Gastrocnemius medialis (tissue), 4 donors: ENCODE results near the gene PFKFB4.

ENCODE experiments used
- CTCF ChIP-seq, 5 experiments: fragments of 450-650 bp in 3 of 5; fragments of 200-600 bp in 2 of 5; sonication (generic) in 2 of 5; IDR thresholded peaks in 4 of 5; conservative IDR thresholded peaks in 1 of 5; 1 replicate in 4 of 5; 2 replicates in 1 of 5; pipeline ENCODE4 v1.5.1; 2016 to 2019; ENCODE audit warnings: antibody characterized with exemption in 5 of 5, mild to moderate bottlenecking in 3 of 5, moderate library complexity in 3 of 5
- POLR2A ChIP-seq, 2 donors: fragments of 450-650 bp; IDR thresholded peaks; one replicate each; pipeline ENCODE4 v1.6.1; 2017; ENCODE audit warnings: antibody characterized with exemption in 2 of 2, mild to moderate bottlenecking in 2 of 2, moderate library complexity in 2 of 2

GRCh38 chr3:48564667-48565066, 8.1 kb upstream of the PFKFB4 start:
- TF ChIP-seq CTCF (IDR thresholded peaks at IDR 0.05 in 4 of 5, conservative IDR thresholded peaks at IDR 0.05 in 1 of 5) (no peak), POLR2A (IDR thresholded peaks at IDR 0.05) (no peak)
